SJSA1 (cell line): Measurements from ENCODE around the gene FAM236A. TPM values are rescaled to one million over a fixed set of nuclear protein-coding genes. Genes with fewer than 3 reads are reported as not detected.

Source experiments
- total RNA-seq: library from RNA; depleted of rRNA; stranded (reverse); fragments of >200 nt; shearing (Covaris generic); gene quantifications from 2 replicates; pipeline ENCODE4 v1.2.3, GENCODE V29; 2014; rRNA removed

Gene FAM236A
- total RNA-seq, 1 experiment from 2014 or later = not detected

Other genes with a start within 250 kb of the FAM236A start
- 0.21 TPM in 1 of 2 replicates, not detected in the other for gene PHKA1, start 223.9 kb upstream of the FAM236A start, total RNA-seq
- gene DMRTC1B, start 161.3 kb upstream of the FAM236A start, total RNA-seq = not detected in 2 replicates
- gene FAM236B, start 155.5 kb upstream of the FAM236A start, total RNA-seq = not detected in 2 replicates
- not detected in 2 replicates for gene FAM236D, start 130.0 kb upstream of the FAM236A start, total RNA-seq
- gene FAM236C, start 25.6 kb upstream of the FAM236A start, total RNA-seq = not detected in 2 replicates
- gene DMRTC1, start 5.6 kb downstream of the FAM236A start, total RNA-seq = not detected in 2 replicates
- gene PABPC1L2B, start 64.7 kb downstream of the FAM236A start, total RNA-seq = not detected in 2 replicates
- not detected in 2 replicates for gene PABPC1L2A, start 141.3 kb downstream of the FAM236A start, total RNA-seq